Stomach (tissue), 9 donors: ENCODE data around the gene F3. TPM values are rescaled to one million over a fixed set of nuclear protein-coding genes. Genes with fewer than 3 reads are reported as not detected.
"Not testable (repeated sequence)": the region's sequence is repeated elsewhere in the genome, so short reads cannot be mapped to it uniquely, and the experiment has no call there.

Source experiments
- DNase-seq, 2 donors: peaks; one replicate each; pipeline versions ENCODE4 v3.0.0 to v3.0.0-alpha.2; 2013 to 2019
- H3K27ac ChIP-seq, 5 donors: fragments of 200-600 bp in 4 of 5; sonication (generic) in 4 of 5; one replicate each; pipeline ENCODE4 v1.5.1; 2013 to 2019; ENCODE audit warnings: mild to moderate bottlenecking in 1 of 5, moderate library complexity in 1 of 5
- H3K27me3 ChIP-seq, 3 donors: fragments of 200-600 bp; sonication (generic); one replicate each; pipeline ENCODE4 v1.5.1; 2017 to 2019; ENCODE audit warnings: mixed run types in 1 of 3
- H3K36me3 ChIP-seq, 4 donors: fragments of 200-600 bp; sonication (generic); 1 replicate in 3 of 4; 2 replicates in 1 of 4; pipeline ENCODE4 v1.5.1; 2016 to 2019
- H3K4me1 ChIP-seq, 4 donors: fragments of 200-600 bp; sonication (generic); one replicate each; pipeline ENCODE4 v1.5.1; 2016 to 2019
- H3K4me3 ChIP-seq, 4 donors: fragments of 200-600 bp; sonication (generic) in 3 of 4; one replicate each; pipeline ENCODE4 v1.5.1; 2016 to 2019; ENCODE audit warnings: mild to moderate bottlenecking in 1 of 4
- H3K9me3 ChIP-seq, 4 donors: fragments of 200-600 bp; sonication (generic); one replicate each; pipeline ENCODE4 v1.5.1; 2016 to 2019
- EP300 ChIP-seq: sonication (generic); formaldehyde crosslinking; IDR thresholded peaks from one replicate; pipeline ENCODE4 v1.6.1; 2017; ENCODE audit warnings: antibody characterized with exemption
- POLR2A ChIP-seq, 4 donors: fragments of 450-650 bp; IDR thresholded peaks; one replicate each; pipeline ENCODE4 v1.6.1; 2016; ENCODE audit warnings: antibody characterized with exemption in 4 of 4, control low read depth in 2 of 4, mild to moderate bottlenecking in 1 of 4, moderate library complexity in 1 of 4
- POLR2AphosphoS5 ChIP-seq, 3 donors: sonication (generic); formaldehyde crosslinking; IDR thresholded peaks; one replicate each; pipeline ENCODE4 v1.6.1; 2016; ENCODE audit warnings: antibody characterized with exemption in 3 of 3
- WGBS, 5 donors: extraction: QIAGEN DNeasy Blood & Tissue Kit in 3 of 5; methylation state at CpG; one replicate each; pipeline versions ENCODE4 v1.1.5 to v1.1.7; 2013 to 2018; 5-methylcytosine and 5-hydroxymethylcytosine counted together
- intact Hi-C: fragments of 100-400 bp; cut with DNase I; formaldehyde crosslinking; loops from one replicate; pipeline ENCODE4 v1.15.1; 2023; ENCODE audit warnings: low total_unique reads
- polyA plus RNA-seq, 3 donors: library from polyadenylated mRNA; stranded (reverse); fragments of 200-250 nt; gene quantifications; one replicate each; pipeline ENCODE4 v1.2.3, GENCODE V29; 2013
- total RNA-seq, 5 donors: library from RNA; depleted of rRNA; stranded (reverse); fragments of >200 nt; gene quantifications; one replicate each; pipeline versions ENCODE4 v1.1.0 to v1.2.3, GENCODE V29; 2014 to 2016
- TF ChIP-seq, protein P1 (sequence below), 7 experiments: fragments of 450-650 bp in 4 of 7; fragments of 200-600 bp in 3 of 7; sonication (generic) in 3 of 7; IDR thresholded peaks; one replicate each; pipeline ENCODE4 v1.5.1; 2016 to 2019; ENCODE audit warnings: antibody characterized with exemption in 7 of 7, control low read depth in 2 of 7, mild to moderate bottlenecking in 1 of 7
- donor health status: healthy with polysubstance abuse.
- donor health status: Bipolar disorder and iron deficiency.
- donor health status: healthy.

F3 gene
- total and polyA plus RNA-seq, 8 donors = 36.6 to 206 (median 81.7) TPM

DNA sequence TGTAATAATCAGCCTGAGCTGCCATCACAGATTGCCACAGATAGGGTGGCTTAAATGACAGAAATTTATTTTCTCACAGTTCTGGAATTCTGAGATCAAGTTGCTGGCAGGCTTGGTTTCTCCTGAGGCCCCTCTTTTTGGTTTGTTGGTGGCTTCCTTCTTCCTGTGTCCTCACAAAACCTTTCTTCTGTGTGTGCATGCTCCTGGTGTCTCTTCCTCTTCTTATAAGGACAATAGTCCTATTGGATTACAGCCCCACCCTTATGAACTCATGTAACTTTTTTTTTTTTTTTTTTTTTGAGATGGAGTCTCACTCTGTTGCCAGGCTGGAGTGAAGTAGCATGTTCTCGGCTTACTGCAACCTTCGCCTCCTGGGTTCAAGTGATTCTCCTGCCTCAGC, 41.0 kb upstream of the F3 start:
- Histone ChIP-seq H3K27me3 (no peaks in the 10 kb centered on the region), H3K36me3 (no peaks in the 10 kb centered on the region), H3K4me1 (peaks cover 0 to 11% (median 7%) of the 10 kb centered on the region in 4 donors), H3K9me3 (no peaks in the 10 kb centered on the region), H3K4me3 (no peak overlapping the region), H3K27ac (no peak overlapping the region)
- 65 to 98% (median 88%) methylated on average over 2 of the region's 2 CpGs for WGBS, 5 donors
- intact Hi-C loops = no loop called here
- no peak for DNase-seq
- no peak for TF ChIP-seq POLR2A (IDR thresholded peaks at IDR 0.05)
- no peak for TF ChIP-seq EP300
- TF ChIP-seq, protein P1, sequence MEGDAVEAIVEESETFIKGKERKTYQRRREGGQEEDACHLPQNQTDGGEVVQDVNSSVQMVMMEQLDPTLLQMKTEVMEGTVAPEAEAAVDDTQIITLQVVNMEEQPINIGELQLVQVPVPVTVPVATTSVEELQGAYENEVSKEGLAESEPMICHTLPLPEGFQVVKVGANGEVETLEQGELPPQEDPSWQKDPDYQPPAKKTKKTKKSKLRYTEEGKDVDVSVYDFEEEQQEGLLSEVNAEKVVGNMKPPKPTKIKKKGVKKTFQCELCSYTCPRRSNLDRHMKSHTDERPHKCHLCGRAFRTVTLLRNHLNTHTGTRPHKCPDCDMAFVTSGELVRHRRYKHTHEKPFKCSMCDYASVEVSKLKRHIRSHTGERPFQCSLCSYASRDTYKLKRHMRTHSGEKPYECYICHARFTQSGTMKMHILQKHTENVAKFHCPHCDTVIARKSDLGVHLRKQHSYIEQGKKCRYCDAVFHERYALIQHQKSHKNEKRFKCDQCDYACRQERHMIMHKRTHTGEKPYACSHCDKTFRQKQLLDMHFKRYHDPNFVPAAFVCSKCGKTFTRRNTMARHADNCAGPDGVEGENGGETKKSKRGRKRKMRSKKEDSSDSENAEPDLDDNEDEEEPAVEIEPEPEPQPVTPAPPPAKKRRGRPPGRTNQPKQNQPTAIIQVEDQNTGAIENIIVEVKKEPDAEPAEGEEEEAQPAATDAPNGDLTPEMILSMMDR (IDR thresholded peaks at IDR 0.05) = no peak
- TF ChIP-seq POLR2AphosphoS5 (IDR thresholded peaks at IDR 0.05) = no peak

DNA sequence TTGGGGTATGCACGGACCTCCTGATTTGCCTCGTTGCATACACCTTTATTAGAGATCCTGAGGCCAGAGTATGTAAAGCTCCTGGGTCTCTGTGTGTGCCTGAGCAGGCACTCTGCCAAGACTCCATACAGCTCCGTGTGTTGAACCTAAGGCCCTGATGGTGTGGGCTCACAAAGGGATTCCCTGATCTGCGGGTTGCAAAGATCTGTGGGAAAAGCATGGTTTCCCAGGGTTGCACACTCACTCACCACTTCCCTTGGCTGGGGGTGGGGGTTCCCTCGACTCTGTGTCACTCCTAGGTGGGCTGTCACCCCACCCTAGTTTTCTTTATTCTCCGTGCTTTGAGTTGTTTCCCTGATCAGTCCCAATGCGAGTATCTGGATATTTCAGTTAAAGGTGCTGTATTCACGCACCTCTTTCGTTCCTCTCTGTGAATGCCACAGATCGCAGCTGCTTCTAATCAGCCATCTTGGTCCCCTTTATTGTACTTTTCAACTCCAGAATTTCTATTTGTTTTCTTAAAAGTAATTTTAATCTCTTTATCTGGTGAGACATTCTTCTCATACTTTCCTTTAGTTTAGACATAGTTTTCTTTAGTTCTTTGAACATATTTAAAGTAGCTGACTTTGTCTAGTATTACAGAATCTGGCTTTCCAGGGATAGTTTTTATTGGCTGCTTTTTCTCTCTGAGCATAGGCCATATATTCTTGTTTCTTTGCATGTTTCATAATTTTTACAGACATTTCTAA, 39.0 kb upstream of the F3 start:
- Histone ChIP-seq H3K27ac (peak overlapping the region in 1 of 5 donors; percentile 49), H3K4me3 (no peak overlapping the region), H3K9me3 (no peaks in the 10 kb centered on the region), H3K27me3 (no peaks in the 10 kb centered on the region), H3K36me3 (no peaks in the 10 kb centered on the region), H3K4me1 (peaks cover 0 to 9% (median 5%) of the 10 kb centered on the region in 4 donors)
- TF ChIP-seq, protein P1 (IDR thresholded peaks at IDR 0.05) = no peak
- TF ChIP-seq EP300 (no peak), POLR2AphosphoS5 (IDR thresholded peaks at IDR 0.05) (no peak), POLR2A (IDR thresholded peaks at IDR 0.05) (no peak)
- WGBS, 5 donors = 77 to 92% (median 83%) methylated on average over 7 to 10 of the region's 10 CpGs
- intact Hi-C loops = no loop called here
- no peak for DNase-seq

DNA sequence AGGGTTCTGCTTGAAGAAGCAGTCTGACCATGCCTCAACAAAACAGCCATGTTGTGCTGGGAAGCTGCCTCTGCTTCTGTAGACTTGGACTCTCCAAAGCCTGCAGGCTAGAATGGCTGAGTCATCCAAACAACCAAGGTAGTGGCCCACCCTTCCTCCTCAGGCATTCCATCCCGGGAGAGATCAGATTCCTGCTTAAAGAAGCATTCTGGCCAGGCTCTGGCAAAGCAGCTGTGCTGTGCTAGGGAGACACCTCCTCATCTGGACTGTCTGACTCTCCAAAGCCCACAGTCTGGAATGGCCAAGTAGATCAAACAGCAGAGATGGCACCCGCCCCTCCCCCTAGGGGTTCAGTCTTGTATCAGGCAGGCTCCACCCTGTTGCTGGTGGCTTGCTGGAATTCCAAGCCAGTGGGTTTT, 38.3 kb upstream of the F3 start:
- WGBS, 5 donors = 40 to 52% (median 48%) methylated on average over 2 of the region's 2 CpGs
- Histone ChIP-seq H3K27me3 (no peaks in the 10 kb centered on the region), H3K36me3 (no peaks in the 10 kb centered on the region), H3K9me3 (no peaks in the 10 kb centered on the region), H3K27ac (peak overlapping the region in 4 of 5 donors; percentile 5 to 49 (median 35)), H3K4me1 (peaks cover 0 to 9% (median 5%) of the 10 kb centered on the region in 4 donors), H3K4me3 (no peak overlapping the region)
- peak in 1 of 2 donors; percentile 64 for DNase-seq
- TF ChIP-seq EP300 (no peak), POLR2AphosphoS5 (IDR thresholded peaks at IDR 0.05) (peak in 1 of 3 donors; percentile 16), POLR2A (IDR thresholded peaks at IDR 0.05) (no peak)
- TF ChIP-seq, protein P1 (IDR thresholded peaks at IDR 0.05) = no peak
- intact Hi-C loops = no loop called here

DNA sequence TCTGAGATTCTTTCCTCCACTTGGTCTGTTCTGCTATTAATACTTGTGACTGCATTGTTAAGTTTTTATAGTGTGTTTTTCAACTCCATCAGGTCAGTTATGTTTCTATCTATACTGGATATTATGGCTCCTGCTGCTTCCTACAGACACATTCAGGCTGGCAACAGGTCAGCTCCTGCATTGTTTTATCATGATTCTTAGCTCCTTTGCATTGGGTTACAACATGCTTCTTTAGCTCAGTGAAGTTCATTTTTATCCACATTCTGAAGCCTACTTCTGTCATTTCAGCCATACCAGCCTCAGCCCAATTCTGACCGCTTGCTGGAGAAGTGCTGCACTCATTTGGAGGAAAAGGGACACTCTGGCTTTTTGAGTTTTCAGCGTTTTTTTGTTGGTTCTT, 37.3 kb upstream of the F3 start:
- DNase-seq = no peak
- intact Hi-C loops = no loop called here

DNA sequence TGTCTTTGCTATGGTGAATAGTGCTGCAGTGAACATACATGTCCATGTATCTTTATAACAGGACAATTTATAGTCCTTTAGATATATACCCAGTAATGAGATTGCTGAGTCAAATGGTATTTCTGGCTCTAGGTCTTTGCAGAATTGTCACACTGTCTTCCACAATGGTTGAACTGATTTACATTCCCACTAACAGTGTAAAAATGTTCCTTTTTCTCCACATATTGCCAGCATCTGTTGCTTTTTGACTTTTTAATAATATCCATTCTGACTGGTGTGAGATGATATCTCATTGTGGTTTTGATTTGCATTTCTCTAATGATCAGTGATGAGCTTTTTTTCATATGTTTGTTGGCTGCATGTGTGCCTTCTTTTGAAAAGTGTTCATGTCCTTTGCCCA, 32.4 kb upstream of the F3 start:
- H3K27ac ChIP-seq, H3K27me3 ChIP-seq, H3K4me1 ChIP-seq, H3K4me3 ChIP-seq, H3K36me3 ChIP-seq, intact Hi-C loops, DNase-seq: not testable (repeated sequence)
- H3K9me3 ChIP-seq = peaks cover 0 to 10% (median 2%) of the 10 kb centered on the region in 4 donors

More for the DNA sequence above, 37.3 kb upstream of the F3 start:
- peaks cover 0 to 9% (median 5%) of the 10 kb centered on the region in 4 donors for H3K4me1 ChIP-seq
- H3K27me3 ChIP-seq = no peaks in the 10 kb centered on the region
- 66 to 84% (median 71%) methylated on average over 2 of the region's 2 CpGs for WGBS, 5 donors
- no peak overlapping the region for H3K4me3 ChIP-seq
- H3K36me3 ChIP-seq = no peaks in the 10 kb centered on the region
- H3K27ac ChIP-seq = no peak overlapping the region
- H3K9me3 ChIP-seq = no peaks in the 10 kb centered on the region
- TF ChIP-seq EP300 (no peak), POLR2A (IDR thresholded peaks at IDR 0.05) (no peak), POLR2AphosphoS5 (IDR thresholded peaks at IDR 0.05) (no peak)
- TF ChIP-seq, protein P1 (IDR thresholded peaks at IDR 0.05) = no peak
